ENCODE results near the gene PRPF6.

The PRPF6 gene, protein sequence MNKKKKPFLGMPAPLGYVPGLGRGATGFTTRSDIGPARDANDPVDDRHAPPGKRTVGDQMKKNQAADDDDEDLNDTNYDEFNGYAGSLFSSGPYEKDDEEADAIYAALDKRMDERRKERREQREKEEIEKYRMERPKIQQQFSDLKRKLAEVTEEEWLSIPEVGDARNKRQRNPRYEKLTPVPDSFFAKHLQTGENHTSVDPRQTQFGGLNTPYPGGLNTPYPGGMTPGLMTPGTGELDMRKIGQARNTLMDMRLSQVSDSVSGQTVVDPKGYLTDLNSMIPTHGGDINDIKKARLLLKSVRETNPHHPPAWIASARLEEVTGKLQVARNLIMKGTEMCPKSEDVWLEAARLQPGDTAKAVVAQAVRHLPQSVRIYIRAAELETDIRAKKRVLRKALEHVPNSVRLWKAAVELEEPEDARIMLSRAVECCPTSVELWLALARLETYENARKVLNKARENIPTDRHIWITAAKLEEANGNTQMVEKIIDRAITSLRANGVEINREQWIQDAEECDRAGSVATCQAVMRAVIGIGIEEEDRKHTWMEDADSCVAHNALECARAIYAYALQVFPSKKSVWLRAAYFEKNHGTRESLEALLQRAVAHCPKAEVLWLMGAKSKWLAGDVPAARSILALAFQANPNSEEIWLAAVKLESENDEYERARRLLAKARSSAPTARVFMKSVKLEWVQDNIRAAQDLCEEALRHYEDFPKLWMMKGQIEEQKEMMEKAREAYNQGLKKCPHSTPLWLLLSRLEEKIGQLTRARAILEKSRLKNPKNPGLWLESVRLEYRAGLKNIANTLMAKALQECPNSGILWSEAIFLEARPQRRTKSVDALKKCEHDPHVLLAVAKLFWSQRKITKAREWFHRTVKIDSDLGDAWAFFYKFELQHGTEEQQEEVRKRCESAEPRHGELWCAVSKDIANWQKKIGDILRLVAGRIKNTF

DNA sequence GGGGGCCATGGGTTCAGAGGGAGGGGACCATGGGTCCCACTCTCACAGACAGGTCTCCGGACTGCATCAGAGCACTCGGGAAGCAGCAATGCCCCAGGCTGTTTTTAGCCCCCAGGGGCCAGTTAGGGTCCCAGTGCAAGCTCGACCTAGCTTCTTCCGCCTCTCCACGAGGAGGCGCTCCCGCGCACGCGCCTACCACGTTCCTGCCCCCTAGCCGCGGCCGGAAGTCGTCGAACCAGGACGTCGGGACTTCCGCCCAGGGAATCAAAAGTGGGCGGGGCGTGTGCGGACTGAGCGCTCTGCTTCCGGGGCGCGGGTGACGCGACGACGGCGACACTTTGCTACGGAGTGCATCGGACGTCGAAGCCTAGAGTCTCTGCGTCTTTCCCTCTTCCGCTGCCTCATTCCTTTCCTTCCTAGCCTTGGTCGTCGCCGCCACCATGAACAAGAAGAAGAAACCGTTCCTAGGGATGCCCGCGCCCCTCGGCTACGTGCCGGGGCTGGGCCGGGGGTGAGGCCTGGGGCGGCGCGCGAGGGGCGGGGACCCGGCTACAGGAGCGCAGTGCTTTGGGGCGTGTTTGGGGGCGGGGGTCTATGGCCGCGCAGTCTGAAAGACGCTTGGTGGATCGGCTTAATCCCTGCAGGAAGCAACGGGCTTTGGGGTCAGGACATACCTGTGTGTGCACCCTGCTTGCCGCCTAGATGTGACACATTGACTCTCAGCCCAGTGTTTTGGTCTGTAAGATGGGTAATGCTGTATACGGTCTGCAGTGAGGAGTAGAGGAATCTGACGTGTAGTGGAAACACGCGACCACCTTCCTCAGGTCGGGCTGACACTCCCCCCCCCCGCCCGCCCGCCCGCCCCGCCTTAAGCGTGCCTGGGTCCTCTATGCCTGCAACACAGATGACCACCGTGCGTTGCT lies at the start of gene PRPF6:
Gene PRPF6, plus strand, starts transcription at position 327 of the 923 bp plus-strand sequence. Its CDS starts 114 bp downstream, at position 441.
- DNase-seq = peak in 55 of 56 donors; percentile 62 to 97 (median 89)

DNA sequence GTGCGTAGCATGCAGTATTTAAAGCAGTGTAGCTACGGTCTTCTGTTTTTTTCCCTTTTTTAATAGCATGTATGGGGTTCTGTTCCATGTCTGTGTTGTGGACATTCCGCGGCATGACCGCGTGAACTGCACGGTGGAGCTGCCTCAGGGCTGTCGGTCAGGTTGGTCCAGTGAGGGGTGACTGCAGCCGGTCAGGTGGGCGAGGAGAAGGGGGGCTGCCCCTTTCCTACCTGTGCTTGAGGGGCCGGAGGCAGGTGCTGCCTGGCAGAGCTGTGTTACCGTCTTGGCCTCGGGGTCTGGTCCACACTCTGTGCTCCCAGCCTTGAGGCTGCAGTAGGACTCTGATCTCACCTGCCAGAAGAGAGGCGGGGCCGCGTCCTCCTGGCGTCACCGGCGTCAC lies 49.2 kb upstream of the PRPF6 start:
- DNase-seq = no peak

DNA sequence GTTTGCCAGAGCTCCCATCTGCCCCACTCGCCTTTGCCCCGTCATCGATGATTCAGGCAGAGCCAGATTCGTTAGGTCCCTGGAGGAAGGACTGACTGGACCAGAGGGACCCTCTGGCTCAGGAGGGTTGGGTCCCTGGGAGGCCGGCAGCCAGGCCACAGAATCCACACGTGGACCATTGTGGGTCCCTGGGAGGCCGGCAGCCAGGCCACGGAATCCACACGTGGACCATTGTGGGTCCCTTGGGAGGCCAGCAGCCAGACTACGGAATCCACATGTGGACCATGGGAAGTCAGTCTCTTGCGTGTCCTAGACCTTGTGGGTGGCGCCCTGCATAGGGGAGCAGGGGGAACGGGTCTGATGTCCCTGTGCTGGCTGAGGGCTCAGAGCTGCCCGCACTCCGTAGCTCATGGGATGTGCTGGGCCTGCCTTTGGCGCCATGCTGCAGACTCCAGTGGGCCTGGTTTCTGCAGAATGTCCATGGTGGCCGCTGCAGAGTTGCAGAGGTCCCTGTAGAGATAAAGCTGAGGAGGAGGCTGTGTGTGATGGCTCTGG lies 48.2 kb upstream of the PRPF6 start:
- no peak for DNase-seq

DNA sequence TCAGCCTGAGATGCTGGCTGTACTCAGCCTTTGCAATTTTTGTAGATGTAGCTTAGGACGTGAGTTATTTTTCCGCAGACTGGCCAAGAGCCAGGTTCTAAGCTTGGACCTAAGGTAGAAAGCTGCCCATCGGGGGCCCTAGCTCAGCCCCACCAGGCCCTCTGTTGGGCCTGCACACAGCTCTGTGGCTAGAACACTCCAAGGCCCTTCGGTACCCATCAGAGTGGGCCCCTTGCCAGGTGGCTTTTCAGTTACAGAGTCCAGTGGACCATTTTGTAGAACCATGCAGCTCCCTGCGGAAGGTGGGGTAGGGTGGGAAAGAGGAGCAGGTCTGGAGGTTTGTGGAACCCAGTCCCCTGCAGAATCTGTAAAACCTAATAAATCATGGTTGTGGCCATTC lies 47.3 kb upstream of the PRPF6 start:
- DNase-seq = no peak

DNA sequence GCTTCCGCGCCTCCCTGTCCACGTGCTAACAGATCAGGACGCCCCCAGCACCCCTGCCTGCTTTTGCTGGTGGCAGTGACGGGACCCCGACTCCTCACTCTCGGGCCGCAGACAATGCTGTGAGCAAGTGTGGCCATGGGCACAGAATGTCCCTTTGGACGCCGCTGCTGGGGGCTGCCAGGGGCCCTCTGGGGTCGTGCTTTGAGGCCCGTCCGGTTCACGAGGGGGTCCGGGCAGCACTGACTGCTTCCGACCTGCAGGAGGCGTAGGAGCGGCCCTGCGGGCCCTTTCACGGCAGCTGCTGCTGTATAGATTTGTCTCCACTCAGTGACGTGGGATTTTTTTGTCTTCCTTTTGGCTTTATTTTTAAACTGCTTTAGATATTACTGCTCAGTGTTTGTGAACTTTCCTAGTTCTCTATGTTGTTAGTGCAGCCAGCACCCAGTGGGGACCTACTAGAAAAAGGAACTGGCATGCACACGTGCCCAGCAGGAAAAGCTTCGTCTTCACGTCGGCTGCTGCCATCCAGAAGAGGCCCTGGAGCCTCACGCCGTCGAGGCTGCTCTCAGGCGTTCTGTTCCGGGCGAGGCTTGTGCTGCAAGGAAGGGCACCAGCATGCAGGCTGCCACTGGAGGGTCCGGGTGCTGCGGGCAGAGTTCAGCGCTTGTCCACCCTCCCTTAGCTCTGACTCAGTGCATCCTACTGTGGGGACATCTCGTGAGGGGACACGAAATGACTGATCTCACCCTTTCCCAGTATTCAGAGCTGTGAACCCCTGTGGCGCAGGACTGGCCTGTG lies 46.5 kb upstream of the PRPF6 start:
- no peak for DNase-seq

DNA sequence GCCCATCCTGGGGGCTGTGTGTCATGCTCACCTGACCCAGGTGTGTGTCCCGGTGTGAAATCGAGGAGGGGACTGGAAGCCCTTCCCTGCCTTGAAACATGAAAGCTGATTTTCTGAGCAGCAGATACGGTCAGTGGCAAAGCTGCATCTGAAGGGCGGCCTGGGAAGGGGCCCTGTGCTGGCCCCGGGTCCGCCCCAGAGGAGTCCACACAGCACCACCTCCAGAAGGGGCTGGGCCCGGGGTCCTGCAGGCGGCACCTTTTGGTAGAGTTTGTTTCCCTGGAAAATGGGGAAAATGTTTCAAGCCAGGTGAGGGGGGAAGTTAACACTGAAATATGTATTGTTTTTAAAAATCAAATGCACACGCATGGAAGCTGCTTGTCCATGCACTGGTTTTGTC lies 45.5 kb upstream of the PRPF6 start:
- no peak for DNase-seq

DNA sequence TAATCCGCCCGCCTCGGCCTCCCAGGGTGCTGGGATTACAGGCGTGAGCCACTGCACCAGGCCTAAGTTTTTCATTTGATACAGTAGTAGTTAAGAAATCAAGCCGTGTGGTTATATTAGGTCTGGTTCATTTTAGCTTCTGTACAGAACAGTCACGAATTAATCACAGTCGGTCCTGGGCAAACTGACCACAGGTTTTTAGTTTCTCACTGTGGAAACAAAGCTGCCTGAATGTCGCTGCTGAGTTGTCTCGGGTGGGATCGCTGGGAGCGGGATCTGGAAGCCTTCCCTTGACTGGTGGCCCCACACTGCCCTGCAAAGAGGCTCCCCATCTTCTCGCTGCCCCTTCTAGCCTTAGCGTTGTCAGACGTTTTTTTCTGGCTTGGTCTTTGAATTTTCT lies 43.3 kb upstream of the PRPF6 start:
- no peak for DNase-seq

DNA sequence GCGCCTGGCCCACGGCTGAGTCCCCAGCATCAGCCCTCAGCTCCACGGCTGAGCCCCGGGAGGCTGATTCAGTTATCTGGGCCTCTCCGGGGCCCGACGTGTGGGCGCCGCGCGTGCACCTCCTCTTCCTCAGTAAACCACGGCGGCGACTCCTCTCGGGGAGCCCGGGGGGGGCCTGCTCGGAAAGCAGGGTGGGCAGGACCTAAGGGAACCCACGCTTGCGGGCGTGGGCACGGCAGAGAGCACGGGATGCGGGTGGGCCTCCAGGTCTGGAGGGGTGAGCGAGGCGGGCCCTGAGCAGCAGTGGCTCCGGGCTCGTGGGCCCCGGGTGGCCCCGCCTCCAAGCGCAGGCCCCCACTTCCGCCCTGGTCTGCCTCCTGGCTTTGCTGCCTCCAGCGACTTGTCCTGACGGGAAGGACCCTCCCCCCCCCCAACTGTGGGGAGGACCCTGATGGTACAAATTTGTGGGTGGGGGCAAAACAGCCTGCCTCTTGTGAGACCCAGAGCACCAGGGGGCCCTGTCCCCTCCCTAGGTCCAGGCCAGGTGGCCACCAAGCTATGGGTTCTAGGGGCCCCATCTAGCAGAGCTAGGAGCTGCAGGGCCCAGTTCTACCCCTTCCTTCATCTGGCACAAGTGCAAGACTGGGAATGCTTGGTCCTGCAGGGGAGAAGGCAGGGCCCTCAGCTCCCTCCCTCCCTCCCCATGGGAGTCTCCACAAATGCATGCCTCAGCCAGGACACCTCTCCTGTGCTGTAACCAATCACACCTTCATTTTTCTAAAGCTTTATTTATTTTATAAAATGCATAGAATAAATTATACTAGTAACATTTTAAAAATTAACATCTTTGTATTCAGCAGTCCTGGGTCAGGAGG lies 41.6 kb upstream of the PRPF6 start:
- DNase-seq = no peak

DNA sequence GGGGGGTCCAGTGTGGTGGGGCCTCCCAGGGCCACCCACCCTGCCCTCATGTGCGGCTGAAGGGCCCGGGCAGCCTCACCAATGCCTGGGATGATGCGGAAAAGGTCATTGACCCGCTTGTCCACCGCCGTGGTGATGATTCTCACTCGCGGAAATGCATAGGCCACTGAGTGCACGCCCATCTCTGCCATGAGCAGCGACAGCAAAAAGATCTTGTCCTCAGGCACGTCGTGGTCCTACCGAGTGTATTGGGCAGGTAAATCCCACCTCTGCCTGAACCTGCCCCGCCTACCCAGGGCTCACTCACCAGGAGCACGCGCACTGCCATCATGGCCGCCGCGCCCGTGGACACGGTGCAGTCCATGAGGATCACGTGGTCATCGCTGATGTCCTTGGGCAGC lies 40.9 kb upstream of the PRPF6 start:
- no peak for DNase-seq

DNA sequence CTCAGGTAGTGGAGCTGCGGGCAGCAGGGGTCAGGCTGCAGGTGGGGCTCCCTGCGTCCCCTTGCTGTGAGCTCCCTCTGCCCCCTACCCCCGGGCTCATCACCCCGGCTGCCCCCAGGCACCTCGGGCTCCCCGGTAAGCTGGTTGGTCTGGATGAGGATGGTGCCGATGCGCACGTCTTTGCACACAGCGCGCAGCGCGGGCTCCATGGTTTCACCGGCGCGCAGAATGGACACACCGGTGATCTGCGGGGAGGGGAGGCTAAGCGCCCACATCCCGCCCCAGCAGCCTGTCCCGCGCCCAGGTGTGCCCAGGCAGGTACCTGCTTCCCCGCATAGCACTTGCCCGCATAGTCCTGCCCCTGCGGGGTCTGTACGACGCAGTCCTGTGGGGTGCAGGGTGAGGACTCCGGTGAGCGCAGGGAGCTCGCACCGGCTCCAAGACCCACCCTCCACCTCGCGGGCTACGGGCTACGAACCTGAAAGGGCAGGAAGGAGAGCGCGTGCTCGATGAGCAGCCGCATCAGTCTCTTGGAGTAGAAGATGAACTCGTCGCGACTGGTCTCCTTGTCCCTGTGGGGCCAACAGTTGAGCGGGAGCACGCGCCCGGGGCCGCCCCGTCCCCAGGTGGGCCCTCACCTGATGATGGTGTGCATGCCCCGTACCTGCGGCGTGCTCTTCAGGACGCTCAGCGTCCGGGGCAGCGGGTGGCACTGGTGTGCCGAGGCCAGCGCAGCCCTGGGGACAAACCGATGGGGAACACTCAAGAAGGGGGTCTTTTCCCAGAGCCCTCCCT lies 40.3 kb upstream of the PRPF6 start:
- DNase-seq = no peak

DNA sequence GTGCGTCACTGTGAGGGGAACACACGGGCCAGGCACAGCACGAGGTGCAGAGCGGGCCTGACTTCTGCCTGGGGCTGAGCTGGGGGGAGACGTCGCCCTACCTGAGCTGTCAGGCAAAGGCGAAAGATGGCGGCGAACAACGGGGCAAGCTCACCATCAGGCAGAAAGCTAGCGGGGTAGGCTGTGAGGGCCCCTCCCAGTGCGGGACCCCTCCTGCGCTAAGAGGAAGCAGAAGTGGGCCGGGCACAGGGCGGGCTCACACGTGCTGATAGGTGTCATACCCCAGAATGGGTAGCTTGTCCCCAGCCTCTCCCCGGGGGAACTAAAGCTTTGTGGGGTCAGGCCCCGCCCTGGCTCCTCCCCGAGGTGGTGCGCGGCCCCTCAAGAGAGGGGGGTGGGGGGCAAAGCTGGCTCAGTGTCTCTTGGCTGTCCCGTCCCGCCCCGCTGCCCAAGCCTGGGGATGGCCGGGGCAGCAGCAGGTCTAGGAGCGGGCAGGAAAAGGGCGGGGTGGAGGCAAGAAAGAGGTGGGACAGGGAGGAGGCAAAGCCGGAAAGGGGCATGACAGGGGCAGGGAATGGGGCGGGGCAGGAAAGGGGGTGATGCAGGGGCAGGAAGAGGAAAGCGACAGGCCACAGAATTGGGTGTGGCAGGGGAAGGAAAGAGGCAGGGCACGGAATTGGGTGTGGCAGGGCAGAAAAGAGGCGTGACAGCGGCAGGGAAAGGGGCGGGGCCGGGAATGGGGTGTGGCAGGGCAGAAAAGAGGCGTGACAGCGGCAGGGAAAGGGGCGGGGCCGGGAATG lies 39.5 kb upstream of the PRPF6 start:
- peak in 1 of 56 donors; percentile 8 for DNase-seq

DNA sequence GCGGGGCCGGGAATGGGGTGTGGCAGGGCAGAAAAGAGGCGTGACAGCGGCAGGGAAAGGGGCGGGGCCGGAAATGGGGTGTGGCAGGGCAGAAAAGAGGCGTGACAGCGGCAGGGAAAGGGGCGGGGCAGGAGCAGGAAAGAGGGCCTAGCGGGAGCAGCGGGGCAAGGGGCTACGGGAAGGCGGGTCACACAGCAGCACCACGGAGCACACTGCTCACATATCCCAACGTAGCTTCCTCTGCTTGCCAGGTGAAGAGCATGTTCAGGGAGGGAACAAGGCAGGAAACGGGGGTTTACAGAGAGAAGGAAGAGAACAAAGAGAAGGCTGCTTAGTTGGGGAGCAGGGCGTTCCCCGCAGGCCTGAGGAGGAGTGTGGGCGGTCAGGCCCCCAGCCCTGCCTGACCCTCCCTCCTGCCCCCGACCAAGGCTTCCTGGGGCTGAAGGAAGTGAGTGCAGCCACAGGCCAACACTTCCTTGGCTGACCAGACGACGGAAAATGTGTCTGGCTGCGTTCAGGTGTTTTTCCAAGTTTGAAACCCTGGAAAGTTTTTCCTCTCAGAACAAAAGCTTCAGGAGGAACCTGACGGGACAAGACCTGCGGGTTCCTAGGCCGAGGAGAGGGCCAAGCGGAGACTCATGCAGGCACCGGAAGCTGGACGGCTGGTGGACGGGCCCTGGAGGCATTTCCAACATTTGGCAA lies 38.5 kb upstream of the PRPF6 start:
- peak in 5 of 56 donors; percentile 13 to 56 (median 14) for DNase-seq

DNA sequence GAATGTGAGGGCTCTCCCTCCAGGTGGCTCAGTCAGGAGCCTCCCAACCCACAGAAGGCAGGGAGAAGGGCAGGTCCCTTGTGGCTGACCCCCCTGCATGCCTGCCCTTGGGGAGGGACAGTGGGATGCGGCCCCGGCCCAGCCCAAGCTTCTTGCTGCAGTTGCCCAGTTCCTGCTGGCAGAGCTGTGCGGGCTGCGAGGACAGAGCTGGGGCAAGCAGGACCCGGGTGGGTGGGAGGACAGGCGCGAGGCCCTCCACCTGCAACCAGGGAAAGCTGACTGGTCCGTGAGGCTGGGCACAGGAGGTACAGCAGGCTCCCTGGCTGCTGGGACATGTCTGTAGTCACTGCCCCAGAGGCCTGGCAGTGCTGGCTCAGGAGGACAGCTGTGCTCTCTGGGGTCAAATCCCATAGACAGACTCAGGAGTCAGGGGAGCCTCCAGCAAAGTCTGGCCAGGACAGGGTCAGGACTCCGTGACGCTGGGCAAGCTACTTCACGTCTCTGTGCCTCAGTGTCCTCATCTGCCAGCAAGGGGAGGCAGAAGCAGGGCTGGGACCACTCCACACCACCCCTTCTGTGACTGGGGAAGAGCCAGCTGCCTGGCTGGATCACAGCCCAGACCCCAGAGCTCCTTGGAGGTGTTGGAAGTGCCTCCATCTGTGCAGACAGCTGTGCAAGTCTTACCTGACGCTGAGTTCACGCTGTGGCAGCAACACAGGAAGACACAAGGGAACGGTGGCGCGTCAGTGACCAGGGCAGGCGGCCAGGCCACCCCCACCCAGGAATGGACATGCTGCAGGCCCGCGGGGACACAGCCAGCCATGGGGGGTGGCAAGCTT lies 37.7 kb upstream of the PRPF6 start:
- DNase-seq = no peak

DNA sequence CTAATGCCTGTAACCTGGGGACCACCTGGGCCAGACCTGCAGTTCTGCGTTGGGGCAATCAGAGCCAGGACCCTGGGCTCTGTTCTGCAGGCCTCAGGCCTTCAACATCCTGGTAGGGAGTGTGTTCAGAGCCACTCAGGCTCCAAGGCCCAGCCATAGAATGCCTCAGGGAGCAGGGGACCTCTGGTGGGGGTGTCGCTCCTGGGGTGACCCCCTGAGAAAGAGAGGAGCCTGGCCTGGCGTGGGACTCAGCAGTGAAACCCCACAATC lies 37.2 kb upstream of the PRPF6 start:
- no peak for DNase-seq

DNA sequence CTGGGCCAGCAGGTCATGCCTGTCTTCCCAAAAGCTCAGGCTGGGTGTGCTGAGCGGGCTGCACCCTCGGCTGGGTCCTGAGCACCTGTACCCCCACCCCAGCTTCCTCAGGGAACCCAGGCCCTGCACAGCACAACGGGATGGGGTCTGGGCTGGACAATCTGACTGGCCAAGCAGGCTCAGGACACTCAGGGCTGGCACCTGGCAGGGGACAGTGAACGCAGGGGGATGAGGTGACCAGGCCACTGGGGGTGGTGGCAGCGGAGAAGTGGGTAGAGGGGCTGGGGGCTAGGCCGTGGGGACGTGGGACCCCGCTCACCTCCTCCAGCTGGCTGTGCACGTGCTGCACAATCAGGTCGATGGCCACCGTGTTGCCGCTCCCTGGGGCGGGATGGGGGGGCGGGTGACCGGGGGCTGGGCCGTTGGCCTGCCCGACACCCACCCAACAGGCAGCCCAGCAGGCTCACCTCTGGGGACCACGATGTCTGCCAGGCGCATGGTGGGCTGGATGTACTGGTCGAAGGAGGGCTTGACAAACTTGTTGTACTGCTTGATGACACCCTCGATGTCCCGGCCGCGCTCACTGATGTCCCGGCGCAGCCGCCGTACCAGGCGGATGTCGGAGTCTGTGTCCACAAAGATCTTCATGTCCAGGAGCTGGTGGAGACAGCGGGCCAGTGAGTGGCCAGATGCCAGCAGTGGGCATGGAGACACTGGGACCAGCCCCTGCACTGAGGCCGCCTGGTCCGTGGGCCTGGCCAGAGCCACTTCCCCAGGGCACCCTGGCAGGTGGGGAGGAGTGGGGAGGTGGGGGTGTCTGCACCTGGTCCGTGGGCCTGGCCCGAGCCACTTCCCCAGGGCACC lies 36.6 kb upstream of the PRPF6 start:
- no peak for DNase-seq

All from nucleus accumbens (tissue), 56 donors.